KBM-7 (cell line): Measurements from ENCODE around the gene IL12RB2.
A peak's percentile ranks its signal among the peaks of the same experiment; 100 is the strongest.
"Not testable (repeated sequence)": the region's sequence is repeated elsewhere in the genome, so short reads cannot be mapped to it uniquely, and the experiment has no call there.

Source experiments
- DNase-seq: peaks from one replicate; pipeline ENCODE4 v3.0.0-alpha.2; 2015
- in situ Hi-C: fragments of 300-500 bp; cut with MboI; formaldehyde crosslinking; loops from 2 replicates; pipeline ENCODE4 v1.14.3; 2020; ENCODE audit warnings: low sequenced_read_pairs, low pct_unique_long_range_greater_than_20kb, mixed read lengths

Gene IL12RB2

DNA sequence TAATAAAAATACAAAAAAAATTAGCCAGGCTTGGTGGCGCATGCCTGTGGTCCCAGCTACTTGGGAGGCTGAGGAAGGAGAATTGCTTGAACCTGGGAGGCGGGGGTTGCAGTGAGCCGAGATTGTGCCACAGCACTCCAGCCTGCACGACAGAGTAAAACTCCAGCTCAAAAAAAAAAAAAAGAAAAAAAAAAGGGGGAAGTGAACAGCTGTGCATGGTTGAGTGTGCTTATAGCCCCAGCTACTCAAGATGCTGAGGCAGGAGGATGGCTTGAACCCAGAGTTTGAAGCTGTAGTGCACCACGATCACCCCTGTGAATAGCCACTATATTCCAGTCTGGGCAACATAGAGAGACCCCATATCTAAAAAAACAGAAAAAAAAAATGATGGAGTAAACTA lies 138.3 kb downstream of the IL12RB2 start:
- DNase-seq = peak; percentile 55

More for the DNA sequence above, 138.3 kb downstream of the IL12RB2 start:
- in situ Hi-C loops = not testable (repeated sequence)
